Measurements from ENCODE around the gene POLN.

GRCh38 chr4:2273221-2273620 is 31.3 kb upstream of the POLN start:
- TF ChIP-seq IRF1 (CRISPR knock-in tag; IDR thresholded peaks at IDR 0.05) (no peak), MXD4 (CRISPR knock-in tag; IDR thresholded peaks at IDR 0.05; ENCODE audit: borderline replicate concordance) (no peak), E2F1 (CRISPR knock-in tag; IDR thresholded peaks at IDR 0.05) (no peak), CTCF (IDR thresholded peaks at IDR 0.05) (no peak), ATF6 (CRISPR knock-in tag; IDR thresholded peaks at IDR 0.05) (no peak), GABPB1 (CRISPR knock-in tag; IDR thresholded peaks at IDR 0.05) (no peak), ZNF232 (CRISPR knock-in tag; IDR thresholded peaks at IDR 0.05) (no peak), SP1 (CRISPR knock-in tag; conservative IDR thresholded peaks at IDR 0.05) (no peak), STAT6 (CRISPR knock-in tag; conservative IDR thresholded peaks at IDR 0.05; ENCODE audit: low read depth) (no peak)

Measured in WTC11 (cell line).